Hippocampal formation (tissue), 2 donors: ENCODE results near the gene ACSF3.

Source experiments
- DNase-seq, 2 donors: peaks; one replicate each; lab custom pipeline; 2025; lab: John Stamatoyannopoulos, UW

Gene ACSF3

DNA sequence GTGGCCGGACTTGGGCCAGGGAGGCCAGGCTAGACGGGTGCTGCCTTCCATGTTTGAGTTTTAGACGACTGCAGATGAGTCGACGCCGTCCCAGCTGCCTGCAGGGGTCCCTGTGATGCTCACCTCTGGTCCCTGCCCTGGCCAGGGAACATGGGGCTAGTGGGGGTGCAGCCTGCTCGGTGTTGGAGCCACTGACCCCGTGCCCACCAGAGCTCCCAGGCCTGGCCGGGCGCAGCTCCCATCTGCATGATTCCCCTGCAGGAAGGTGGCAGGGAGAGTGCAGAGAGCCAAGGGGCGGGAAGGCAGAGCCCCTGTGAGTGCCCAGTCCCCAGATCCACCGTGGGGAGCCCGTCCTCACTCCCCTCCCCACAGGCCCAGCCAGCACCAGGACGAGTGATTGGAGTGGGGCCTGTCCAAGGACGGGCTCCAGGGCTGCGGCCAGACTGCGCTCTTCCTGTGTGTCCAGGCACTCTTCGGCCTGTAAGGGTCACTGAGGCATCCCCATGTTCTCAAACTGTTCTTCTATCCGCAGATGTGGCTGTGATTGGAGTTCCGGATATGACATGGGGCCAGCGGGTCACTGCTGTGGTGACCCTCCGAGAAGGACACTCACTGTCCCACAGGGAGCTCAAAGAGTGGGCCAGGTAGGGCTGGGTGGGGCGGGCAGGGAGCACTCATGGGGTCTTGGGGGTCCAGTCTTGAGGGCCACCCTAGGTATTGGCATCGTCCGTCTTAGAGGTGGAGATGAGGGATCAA is 51.9 kb downstream of the ACSF3 start:
- DNase-seq, result no peak

DNA sequence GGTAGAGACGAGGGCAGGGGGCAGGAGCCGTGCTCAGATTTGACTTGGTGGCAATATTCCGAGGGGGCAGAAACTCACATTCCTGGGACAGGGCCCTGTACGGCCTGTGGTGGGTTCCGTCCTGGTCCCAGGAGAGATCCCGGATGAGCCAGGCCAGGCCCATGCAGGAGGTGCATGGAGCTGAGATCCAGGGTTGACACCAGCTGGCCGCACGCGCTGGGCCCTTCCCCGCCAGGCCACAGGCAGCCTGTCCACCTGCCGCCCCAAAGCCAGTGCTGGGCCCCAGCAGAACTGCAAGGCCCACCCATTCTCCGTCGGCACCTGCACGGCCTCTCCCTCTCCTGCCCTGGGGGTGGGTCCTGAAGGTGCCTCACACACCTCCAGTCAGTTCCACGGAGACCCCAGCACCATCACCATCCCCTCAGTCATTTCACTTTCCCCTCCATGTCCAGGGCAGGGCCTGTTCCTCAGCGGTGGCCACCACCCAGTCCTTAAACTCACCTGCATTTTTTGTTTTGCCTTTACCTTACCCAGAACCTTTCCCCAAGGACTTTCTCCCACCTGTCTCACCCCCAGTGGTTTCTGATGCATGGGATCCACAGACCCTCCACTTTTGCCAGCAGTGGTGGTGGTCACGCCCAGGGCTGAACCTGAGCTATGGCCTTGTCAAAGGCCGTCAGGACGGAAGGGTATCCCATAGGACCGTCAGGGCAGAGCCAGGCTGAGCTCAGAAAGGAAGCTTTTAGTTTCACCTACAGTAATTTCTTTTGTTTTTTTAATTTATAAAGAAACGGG is 52.8 kb downstream of the ACSF3 start:
- no peak for DNase-seq

DNA sequence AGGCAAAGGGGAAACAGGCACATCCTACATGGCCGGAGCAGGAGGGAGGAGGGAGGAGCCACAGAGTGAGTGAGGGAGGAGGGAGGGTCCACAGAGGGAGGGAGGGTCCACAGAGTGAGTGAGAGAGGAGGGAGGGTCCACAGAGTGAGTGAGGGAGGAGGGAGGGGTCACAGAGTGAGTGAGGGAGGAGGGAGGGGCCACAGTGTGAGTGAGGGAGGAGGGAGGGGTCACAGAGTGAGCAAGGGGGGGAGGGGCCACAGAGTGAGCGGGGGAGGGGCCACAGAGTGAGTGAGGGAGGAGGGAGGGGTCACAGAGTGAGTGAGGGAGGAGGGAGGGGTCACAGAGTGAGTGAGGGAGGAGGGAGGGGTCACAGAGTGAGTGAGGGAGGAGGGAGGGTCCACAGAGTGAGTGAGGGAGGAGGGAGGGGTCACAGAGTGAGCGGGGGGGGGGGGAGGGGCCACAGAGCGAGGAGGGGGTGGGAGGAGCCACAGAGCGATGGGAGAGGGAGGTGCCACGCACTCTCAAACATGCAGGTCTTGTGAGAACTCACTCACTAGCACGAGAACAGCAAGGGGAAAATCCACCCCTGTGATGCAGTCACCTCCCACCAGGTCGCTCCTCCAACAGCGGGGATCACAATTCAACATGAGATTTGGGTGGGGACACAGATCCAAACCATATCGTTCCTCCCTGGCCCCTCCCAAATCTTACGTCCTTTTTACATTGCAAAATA is 53.6 kb downstream of the ACSF3 start:
- no peak for DNase-seq

DNA sequence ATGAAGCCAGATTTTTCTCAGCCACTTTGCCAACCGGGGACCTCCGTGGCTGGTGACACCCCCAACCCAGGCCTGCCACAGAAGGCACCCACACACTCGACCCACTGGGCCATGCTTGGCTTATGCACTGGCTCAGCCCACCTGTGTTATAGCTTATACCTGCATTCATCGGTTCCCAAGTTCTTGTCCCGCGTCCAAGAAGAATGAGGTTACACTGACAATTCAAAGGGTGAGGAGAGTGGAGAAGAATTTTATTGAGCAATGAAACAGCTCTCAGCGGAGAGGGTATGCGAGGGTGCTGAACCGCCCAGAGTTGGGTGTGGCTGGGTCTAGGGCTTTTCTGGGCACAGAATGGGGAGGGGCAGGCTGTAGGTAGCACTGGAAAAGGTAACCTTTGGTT is 55.7 kb downstream of the ACSF3 start:
- no peak for DNase-seq

DNA sequence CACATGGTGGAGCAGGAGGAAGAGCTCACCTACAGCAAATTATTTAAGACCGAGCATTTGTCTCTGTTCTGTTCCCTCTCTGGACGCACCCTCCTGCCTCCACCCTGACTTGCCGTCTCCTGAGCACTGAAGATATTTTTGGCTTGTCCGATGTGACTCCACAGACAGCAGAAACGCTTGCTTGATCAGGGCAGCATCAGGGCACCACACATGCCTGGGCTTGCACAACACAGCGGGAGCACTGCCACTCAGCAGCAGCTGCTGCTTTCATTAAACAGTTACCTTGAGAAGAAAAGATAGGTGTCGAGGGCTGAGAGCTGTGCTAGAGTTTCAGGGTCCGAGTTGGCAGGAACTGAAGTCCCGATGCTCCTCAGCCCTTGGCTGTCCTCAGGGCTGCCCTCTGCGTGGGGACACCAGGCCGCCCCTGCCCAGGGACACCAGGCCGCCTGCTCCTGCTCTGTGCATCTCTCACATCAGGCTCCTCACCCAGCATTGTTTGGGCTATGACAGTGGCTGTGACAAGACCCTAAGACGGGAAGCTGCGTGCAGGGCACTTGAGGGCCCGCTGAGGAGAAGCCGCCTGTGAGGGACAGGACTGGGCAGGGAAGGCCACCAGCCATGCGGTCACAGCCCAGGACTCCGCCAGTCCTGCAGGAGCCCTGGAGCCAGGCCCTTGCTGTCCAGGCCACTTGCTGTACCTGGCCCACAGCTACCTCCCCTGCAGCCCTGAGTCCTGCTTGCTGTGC is 56.6 kb downstream of the ACSF3 start:
- DNase-seq, result no peak

DNA sequence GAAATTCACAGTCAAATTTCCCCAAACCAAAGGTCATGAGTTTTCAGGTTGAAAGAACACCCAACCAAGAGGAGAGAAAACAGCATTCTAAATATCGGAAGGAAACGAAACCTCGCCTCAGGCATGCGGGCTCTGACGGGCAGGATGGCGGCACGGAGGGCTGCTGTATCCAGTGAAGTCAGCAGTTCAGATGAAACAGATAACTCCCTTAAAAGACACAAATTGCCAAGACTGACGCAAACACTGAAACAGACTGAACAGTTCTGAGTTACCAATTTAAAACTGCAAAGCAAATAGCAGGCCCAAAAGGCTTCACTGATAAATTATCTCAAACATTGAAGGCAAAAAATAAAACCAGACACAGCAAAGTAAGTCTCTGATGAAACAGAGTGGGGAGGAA is 57.3 kb downstream of the ACSF3 start:
- DNase-seq, result no peak

DNA sequence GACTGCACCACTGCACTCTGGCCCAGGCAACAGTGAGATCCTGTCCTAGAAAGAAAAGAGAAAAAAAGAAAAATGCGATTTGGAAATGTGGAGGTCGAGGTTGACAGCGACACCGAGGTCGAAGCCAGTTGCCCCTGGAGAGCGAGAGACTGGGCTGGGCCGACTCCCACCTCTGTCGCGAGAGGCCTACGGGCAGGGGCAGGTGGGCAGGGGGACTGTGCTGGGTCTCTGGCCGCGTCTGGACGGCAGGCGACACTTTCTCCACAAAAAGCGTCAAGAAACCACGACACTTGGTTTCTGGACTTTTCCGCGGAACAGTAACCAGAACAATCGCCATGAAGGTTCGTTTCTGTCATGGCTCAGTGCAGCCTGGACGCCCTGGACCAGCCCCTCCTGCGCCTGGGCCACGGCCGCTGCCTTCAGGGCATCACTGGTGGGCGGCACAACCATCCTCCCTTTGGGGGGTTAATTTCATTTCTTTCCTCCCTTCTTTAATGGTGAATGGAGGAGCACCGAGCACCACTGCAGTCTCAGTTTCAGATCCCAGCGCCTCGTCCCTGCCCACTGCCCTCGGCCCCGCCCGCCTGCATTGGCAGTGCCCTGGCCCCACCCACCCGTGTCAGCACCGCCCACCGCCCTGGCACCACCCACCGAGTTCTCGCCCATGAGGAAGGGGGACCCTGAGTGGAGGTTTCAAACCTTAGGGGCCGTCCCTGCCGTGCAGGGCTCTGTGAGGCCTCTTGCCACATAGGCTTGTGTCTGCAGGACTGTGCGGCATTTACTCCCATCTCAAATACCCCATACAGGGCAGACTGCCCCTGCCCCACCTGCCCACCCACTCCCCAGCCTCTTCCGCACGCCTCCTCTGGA is 59.4 kb downstream of the ACSF3 start:
- DNase-seq, result no peak

DNA sequence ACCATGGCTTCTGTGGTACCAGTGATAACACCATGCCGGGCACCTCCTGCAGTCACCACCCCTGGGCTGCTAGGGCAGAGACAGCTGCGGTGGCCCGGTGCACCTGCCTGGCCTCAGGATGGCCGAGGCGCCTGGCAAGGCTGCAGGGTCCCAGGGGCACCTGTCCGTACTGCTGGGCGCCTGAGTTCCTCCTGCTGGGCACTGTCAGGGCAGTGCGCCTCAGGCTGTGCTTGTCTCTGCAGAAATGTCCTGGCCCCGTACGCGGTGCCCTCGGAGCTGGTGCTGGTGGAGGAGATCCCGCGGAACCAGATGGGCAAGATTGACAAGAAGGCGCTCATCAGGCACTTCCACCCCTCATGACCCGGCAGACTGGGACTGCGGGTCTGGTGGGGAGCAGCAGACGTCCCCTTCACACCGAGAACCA is 60.2 kb downstream of the ACSF3 start:
- DNase-seq, result no peak

DNA sequence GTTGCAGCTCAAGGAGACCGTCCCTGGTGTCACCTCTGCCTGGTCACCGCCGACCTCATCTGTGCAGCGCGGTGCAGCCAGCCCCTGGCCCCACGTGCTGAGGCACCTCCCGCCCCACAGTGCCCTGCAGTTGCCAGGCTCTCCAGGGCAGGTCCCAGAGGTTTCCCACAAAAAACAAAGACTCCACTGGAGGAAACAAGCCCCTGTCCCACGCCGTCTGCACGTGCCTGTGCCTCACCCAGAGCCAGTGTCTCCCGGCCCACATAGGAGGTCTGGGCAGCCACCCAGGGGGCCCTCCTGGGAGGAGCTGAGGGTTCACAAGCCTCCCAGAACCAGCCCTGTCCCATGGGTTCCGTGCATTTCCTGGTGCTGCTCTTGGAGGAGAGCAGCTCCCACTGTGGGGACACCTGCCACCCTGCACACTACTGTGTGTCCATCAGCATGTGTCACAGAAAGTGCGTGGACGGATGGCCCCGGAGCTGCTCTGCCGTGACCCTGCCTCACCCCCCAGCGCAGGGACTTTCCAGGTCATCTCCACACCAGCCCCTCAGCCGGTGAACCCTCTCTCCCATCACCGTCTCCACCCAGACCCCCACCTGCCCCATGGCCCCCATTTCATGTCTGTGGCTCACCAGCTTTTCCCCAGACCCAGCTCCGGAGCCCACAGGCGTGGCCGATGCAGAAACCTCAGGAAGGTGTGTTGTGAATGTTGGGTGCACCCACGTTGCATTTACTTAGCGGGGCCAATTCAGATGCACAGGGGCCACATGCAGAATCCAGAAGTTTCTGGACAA is 60.9 kb downstream of the ACSF3 start:
- no peak for DNase-seq

DNA sequence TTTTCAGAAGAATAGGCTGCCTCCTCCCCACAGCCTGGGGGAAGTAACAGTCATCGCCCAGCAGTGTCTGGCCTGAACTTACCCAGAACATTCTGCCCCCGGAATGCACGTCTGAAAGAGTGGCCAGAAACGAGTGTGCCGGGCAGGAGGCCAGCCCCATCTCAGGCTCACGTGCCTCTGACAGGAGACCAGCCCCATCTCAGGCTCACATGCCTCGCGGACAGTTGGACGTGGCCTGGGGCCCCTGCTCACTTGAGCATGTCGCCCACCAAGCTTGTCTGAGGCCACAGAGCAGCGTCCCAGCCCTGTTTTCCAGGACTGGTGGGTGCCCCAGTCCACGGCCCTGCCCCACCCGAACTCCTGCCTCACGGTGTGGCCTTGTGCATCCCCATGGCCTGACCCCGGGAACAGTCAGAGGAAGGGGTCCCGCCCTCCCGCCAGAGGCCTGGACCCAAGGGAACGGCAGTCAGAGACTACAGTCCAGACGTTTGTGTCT is 61.6 kb downstream of the ACSF3 start:
- no peak for DNase-seq

DNA sequence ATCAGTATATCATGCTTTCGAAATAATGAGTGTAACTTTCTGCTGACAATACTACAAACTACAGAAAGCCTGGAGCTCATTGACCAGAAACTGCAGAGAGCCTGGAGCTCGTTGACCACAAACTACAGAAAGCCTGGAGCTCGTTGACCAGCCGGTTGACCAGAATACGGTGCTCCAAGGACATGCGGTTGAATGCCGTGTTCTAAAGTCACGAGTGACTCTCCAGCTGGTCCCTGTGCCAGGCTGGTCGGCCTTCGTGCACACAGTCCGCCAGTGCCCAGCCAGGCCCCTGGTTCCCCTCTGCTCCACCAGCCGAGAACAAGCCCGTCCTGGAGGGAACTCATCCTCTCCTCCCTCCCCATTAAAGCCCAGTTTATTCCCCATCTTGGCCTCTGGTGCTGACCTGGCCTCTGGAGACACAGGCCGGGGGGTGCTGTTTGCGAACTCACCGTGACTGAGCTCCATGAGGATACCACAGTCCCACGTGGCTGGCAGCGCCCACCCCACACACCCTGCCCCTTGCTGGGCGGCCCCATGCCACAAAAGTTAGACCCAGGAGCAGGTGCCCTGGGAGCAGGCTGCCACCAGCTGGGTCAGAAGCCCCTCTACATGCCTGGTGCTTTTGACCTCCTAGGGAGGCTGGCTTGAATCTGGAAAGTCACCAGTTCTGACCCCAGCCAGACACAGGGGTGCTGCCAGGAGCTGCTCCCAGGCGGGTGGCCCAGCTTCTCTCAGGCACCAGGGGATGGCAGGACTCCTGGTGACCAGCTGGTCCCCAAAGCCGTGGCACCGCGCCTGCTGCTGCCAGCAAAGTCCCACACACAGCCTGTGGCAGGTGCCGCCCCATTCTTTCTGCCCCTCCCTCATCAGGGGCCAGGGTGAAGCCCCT is 62.4 kb downstream of the ACSF3 start:
- DNase-seq, result no peak

DNA sequence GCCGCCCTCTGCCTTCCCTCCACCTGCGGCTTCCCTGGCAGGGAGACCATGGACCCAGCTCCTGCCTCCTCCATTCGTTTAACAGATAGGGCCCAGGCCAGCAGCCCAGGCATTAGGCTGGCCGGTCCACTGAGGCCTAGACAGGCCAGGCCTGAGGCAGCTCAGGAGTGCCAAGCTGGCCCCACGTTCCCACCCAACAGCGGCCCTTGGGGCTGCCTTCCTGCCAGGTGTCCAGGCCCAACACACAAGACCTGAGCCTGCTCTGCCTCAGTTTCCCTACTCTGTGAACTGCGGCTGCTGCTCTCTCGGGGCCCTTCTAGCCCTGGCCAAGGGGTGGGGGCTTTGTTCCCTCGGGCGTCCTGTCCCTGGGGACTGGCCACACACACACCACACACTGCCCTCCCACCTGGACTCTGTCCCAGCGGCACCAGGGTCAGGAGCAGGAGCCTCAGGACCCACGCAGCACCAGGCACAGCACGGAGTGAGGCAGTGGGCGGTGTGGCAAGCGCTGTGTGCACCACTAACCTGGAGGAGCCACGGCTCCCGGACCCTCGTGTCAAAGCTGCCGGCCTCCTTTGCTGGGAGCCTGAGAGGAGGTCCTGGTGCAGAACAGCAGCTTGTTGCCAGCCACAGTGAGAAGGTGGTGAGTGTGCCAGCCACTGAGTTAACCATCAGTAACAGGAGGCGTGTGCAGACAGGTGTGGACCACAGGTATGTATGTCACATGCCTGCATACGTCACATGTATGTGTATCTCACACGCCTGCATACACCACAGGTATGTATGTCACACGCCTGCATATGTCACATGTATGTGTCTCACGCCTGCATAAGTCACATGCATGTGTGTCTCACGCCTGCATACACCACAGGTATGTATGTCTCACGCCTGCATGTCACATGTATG is 63.3 kb downstream of the ACSF3 start:
- DNase-seq, result no peak

DNA sequence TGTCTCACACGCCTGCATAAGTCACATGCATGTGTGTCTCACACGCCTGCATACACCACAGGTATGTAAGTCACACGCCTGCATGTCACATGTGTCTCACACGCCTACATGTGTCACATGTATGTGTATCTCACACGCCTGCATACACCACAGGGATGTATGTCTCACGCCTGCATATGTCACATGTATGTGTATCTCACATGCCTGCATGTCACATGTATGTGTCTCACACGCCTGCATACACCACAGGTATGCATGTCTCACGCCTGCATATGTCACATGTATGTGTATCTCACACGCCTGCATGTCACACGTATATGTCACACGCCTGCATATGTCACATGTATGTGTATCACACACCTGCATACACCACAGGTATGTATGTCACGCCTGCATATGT is 64.1 kb downstream of the ACSF3 start:
- no peak for DNase-seq

DNA sequence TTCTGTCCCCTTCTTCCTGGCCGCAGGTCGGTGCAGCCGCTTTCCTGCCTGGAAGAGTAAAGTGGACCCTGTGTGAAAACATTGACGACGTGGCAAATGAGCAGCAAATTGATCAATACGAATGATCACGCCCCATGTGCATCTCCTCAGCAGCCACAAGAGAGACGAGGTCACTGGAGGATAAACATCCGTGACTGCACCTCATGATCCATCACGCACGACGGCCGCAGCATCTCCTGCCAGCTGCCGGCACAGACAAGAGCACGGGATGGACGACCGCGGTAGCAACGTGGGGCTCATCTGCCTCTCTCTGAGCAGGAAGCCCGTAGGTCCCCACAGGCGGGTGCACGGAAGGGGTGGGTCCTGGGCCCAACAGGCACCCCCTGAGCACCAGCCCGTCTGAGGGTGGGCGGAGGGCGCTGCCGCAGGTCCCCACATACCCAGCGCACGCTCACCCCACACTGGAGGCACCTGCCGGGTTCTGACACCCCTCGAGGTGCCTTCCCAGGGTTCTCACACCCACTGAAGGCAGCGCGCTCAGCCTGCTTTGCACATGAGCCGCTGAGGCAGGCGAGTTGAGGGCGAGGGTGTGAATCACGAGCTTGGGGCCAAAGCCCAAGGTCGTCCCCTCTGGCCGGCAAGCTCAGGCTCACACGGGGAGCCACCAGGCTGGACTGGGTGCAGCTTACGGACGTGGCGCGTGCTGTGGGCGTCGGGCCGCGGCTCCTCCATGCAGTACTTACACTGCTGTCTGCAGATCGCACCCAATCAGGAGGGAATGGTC is 65.6 kb downstream of the ACSF3 start:
- DNase-seq, result no peak

DNA sequence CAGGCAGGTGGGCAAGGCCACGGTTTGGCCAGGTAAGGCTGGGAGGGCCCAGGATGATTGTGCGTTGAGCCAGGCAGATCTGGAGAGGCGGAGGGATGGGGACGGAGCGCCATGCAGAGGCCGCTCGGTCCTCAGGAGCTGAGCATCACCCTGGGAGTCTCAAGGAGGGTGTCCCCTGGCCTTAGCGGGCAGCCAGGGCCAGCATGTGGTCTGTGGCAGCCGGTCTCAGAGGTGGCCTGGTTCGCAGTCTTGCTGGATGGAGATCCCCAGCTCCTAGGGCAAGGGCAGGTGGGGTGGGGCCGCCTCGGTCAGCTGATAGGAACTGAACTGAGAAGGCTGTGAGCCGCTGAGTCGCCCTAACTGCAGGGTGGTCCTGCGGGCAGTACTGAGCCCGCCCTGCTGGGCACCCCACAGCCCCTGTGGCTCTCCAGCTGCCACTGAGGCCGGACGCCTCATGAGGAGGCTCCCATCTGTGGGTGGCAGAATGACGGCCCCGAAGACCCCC is 66.2 kb downstream of the ACSF3 start:
- no peak for DNase-seq

DNA sequence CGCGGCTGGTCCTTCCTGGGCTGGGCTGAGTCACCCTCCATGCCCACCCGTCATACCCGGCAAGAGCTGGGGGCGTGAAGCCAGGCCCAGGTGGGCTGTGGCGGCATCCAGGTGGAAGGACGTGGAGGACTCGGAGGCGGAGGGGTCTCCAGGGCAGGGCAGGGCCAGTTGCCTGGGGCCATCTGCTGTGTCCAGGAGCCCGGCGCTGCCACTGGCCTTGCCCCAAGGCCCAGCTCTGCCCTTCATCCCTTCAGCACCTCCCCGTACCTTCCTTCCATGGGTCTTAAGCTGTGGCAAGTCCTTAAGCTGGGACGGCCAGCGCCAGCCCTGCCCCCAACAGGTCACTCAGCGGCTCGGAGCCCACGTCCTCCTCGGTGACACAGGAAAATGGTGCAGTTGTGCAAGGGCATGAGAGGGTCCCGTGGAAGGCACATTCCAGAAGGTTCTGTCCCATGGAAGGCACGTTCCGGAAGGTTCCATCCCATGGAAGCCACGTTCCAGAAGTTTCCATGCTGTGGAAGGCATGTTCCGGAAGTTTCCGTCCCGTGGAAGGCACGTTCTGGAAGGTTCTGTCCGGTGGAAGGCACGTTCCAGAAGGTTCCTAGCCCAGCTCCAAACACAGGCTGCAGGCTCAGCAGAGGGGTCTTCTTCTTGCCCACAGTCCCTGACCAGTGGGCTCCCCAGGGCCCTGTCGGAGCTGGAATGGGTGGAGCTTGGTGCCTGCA is 67.5 kb downstream of the ACSF3 start:
- DNase-seq, result no peak
